Transverse colon (tissue), 4 donors: ENCODE measurements around the gene NFIA. TPM values are rescaled to one million over a fixed set of nuclear protein-coding genes. Genes with fewer than 3 reads are reported as not detected.

Experiments used
- DNase-seq: peaks from one replicate; pipeline ENCODE4 v3.0.0-alpha.2; 2019
- H3K27ac ChIP-seq, 4 donors: fragments of 200-600 bp; sonication (generic); 2 replicates each; pipeline ENCODE4 v1.5.1; 2016 to 2018; ENCODE audit warnings: inconsistent platforms in 4 of 4
- H3K27me3 ChIP-seq: fragments of 200-600 bp; sonication (generic); 2 replicates; pipeline ENCODE4 v1.5.1; 2017; ENCODE audit warnings: inconsistent platforms
- H3K36me3 ChIP-seq, 4 donors: fragments of 200-600 bp; sonication (generic); 2 replicates each; pipeline ENCODE4 v1.5.1; 2017 to 2019; ENCODE audit warnings: inconsistent platforms in 4 of 4
- H3K4me1 ChIP-seq, 4 donors: fragments of 200-600 bp; sonication (generic); 2 replicates each; pipeline ENCODE4 v1.5.1; 2017 to 2020; ENCODE audit warnings: inconsistent platforms in 4 of 4
- H3K4me3 ChIP-seq, 4 donors: fragments of 200-600 bp; sonication (generic); 1 replicate in 1 of 4; 2 replicates in 3 of 4; pipeline versions ENCODE4 v1.5.1 to v1.6.1; 2017 to 2019; ENCODE audit warnings: inconsistent platforms in 4 of 4
- H3K9me3 ChIP-seq, 2 donors: fragments of 200-600 bp; sonication (generic); 2 replicates each; pipeline ENCODE4 v1.5.1; 2017 to 2019; ENCODE audit warnings: inconsistent platforms in 2 of 2
- CTCF ChIP-seq, 5 experiments: fragments of 200-600 bp in 3 of 5; fragments of 450-650 bp in 2 of 5; sonication (generic) in 3 of 5; IDR thresholded peaks; 1 replicate in 2 of 5; 2 replicates in 3 of 5; pipeline ENCODE4 v1.5.1; 2016 to 2017; ENCODE audit warnings: antibody characterized with exemption in 5 of 5, inconsistent platforms in 3 of 5, mild to moderate bottlenecking in 2 of 5, moderate library complexity in 1 of 5
- EP300 ChIP-seq: sonication (generic); formaldehyde crosslinking; IDR thresholded peaks from one replicate; pipeline ENCODE4 v1.6.1; 2017; ENCODE audit warnings: antibody characterized with exemption, low read depth
- POLR2A ChIP-seq: fragments of 450-650 bp; IDR thresholded peaks from one replicate; pipeline ENCODE4 v1.6.1; 2016; ENCODE audit warnings: antibody characterized with exemption, mild to moderate bottlenecking, moderate library complexity
- POLR2AphosphoS5 ChIP-seq, 3 donors: sonication (generic); formaldehyde crosslinking; IDR thresholded peaks; one replicate each; pipeline ENCODE4 v1.6.1; 2016; ENCODE audit warnings: antibody characterized with exemption in 3 of 3
- WGBS, 2 donors: methylation state at CpG; one replicate each; pipeline ENCODE4 v1.1.5; 2018; ENCODE audit warnings: low coverage in 1 of 2; 5-methylcytosine and 5-hydroxymethylcytosine counted together
- in situ Hi-C, 4 donors: fragments of 200-750 bp; cut with MboI; loops; one replicate each; pipeline versions ENCODE4 v1.15.0 to v1.15.1; 2017; ENCODE audit warnings: low sequenced_read_pairs in 3 of 4, low pct_ligation_motif_present in 1 of 4, low pct_unique_long_range_greater_than_20kb in 1 of 4
- intact Hi-C: fragments of 100-400 bp; cut with DNase I; formaldehyde crosslinking; loops from one replicate; pipeline ENCODE4 v1.15.1; 2023; ENCODE audit warnings: low total_unique reads
- total RNA-seq, 4 donors: library from RNA; depleted of rRNA; stranded (reverse); fragments of >200 nt; gene quantifications; one replicate each; pipeline ENCODE4 v1.1.0, GENCODE V29; 2016

Gene NFIA
- total RNA-seq, 4 donors from 2014 or later, result 17.3 to 37.2 (median 29.8) TPM

GRCh38 chr1:61090546-61091202 lies 8.3 kb downstream of the NFIA start:
- Histone ChIP-seq H3K27me3 (no peaks in the 10 kb centered on the region), H3K4me1 (peaks cover 15 to 90% (median 42%) of the 10 kb centered on the region in 4 donors), H3K4me3 (no peak overlapping the region), H3K27ac (peak overlapping the region in 1 of 4 donors; percentile 9), H3K36me3 (peaks cover 0 to 7% (median 0%) of the 10 kb centered on the region in 4 donors), H3K9me3 (no peaks in the 10 kb centered on the region)
- WGBS, 2 donors, result 82 to 83% methylated on average over 8 to 9 of the region's 9 CpGs
- intact Hi-C loops (no loop called here), in situ Hi-C loops (no loop called here)
- DNase-seq, result no peak
- TF ChIP-seq EP300 (no peak), POLR2A (no peak), CTCF (IDR thresholded peaks at IDR 0.05) (no peak), POLR2AphosphoS5 (IDR thresholded peaks at IDR 0.05) (no peak)

- Histone ChIP-seq H3K36me3 (peaks cover 0 to 7% (median 0%) of the 10 kb centered on the region in 4 donors), H3K9me3 (no peaks in the 10 kb centered on the region), H3K27ac (peak overlapping the region in 3 of 4 donors; percentile 0 to 16 (median 9)), H3K27me3 (no peaks in the 10 kb centered on the region), H3K4me1 (peaks cover 15 to 82% (median 39%) of the 10 kb centered on the region in 4 donors), H3K4me3 (no peak overlapping the region)
- DNase-seq, result no peak
- intact Hi-C loops, result no loop called here
- TF ChIP-seq POLR2A (no peak), POLR2AphosphoS5 (IDR thresholded peaks at IDR 0.05) (no peak), EP300 (no peak), CTCF (IDR thresholded peaks at IDR 0.05) (no peak)
- WGBS, 2 donors, result 38 to 60% methylated on average over 3 of the region's 3 CpGs
- in situ Hi-C loops, result no loop called here
Measured at GRCh38 chr1:61091455-61091854, 9.1 kb downstream of the NFIA start.

GRCh38 chr1:61092642-61093041 lies 10.3 kb downstream of the NFIA start:
- intact Hi-C loops, result no loop called here

More at GRCh38 chr1:61092642-61093041, 10.3 kb downstream of the NFIA start:
- no peaks in the 10 kb centered on the region for H3K9me3 ChIP-seq
- H3K27ac ChIP-seq, result peak overlapping the region in 3 of 4 donors; percentile 0 to 16 (median 2)
- peaks cover 12 to 71% (median 33%) of the 10 kb centered on the region in 4 donors for H3K4me1 ChIP-seq
- DNase-seq, result no peak
- no peaks in the 10 kb centered on the region for H3K27me3 ChIP-seq
- WGBS, 2 donors, result 43 to 60% methylated on average over 1 to 5 of the region's 5 CpGs
- peaks cover 0 to 7% (median 0%) of the 10 kb centered on the region in 4 donors for H3K36me3 ChIP-seq
- TF ChIP-seq EP300 (no peak), POLR2AphosphoS5 (IDR thresholded peaks at IDR 0.05) (peak in 2 of 3 donors; percentile 27 to 34), CTCF (IDR thresholded peaks at IDR 0.05) (no peak), POLR2A (no peak)
- in situ Hi-C loops, result no loop called here
- H3K4me3 ChIP-seq, result no peak overlapping the region
